OCI-LY7 (cell line): ENCODE data around the gene ZNF22.

ENCODE experiments used
- EZH2phosphoT487 ChIP-seq: fragments of 200-600 bp; sonication (generic); IDR thresholded peaks from 2 replicates; pipeline ENCODE4 v1.6.1; 2018; ENCODE audit warnings: low read depth, borderline replicate concordance, mild to moderate bottlenecking, mixed run types, antibody characterized with exemption, low read length, moderate library complexity, mixed read lengths
- TF ChIP-seq, protein P1 (sequence below): fragments of 200-600 bp; sonication (generic); conservative IDR thresholded peaks from 2 replicates; pipeline ENCODE4 v1.5.1; 2014; ENCODE audit warnings: mild to moderate bottlenecking, antibody characterized with exemption, low read length, moderate library complexity, mixed read lengths

DNA sequence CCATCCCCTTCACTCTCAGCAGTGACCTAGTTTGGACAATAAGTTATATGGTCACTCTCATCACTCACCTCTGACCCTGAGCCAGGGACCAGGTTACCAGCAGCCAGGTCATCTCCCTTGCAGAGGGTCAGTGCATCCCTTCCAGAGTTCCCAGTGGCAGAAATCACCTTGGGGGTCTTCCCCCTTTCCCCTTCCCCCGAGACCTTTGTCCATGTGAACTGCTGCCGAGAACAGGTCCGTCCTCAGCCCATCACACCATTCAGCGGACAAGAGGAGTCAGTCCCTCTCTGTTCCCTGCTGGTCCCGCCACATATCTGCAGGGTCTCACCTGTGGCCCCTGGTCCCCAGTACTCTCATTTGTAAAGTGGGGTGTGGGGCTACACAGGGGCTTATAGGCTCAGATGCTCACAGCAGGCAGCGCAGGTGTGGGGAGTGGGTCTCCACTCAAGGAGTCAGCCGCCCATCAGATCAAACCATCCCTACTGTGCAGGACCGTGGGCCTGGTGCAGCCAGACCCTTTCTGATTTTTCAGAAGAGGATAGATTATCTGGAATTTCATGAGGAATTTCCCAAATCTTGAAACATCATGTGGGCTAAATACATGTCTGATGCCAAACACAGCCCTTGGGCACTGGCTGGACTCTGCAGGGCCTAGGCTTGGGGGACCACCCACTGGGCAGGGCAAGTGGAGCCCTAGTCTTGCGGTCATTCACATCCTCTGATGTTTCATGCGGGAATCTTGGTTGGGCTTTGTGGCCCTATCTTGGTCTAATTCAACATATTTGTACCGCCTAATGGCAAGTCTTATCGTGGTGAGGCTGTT lies 28.6 kb upstream of the ZNF22 start:
- TF ChIP-seq, protein P1, sequence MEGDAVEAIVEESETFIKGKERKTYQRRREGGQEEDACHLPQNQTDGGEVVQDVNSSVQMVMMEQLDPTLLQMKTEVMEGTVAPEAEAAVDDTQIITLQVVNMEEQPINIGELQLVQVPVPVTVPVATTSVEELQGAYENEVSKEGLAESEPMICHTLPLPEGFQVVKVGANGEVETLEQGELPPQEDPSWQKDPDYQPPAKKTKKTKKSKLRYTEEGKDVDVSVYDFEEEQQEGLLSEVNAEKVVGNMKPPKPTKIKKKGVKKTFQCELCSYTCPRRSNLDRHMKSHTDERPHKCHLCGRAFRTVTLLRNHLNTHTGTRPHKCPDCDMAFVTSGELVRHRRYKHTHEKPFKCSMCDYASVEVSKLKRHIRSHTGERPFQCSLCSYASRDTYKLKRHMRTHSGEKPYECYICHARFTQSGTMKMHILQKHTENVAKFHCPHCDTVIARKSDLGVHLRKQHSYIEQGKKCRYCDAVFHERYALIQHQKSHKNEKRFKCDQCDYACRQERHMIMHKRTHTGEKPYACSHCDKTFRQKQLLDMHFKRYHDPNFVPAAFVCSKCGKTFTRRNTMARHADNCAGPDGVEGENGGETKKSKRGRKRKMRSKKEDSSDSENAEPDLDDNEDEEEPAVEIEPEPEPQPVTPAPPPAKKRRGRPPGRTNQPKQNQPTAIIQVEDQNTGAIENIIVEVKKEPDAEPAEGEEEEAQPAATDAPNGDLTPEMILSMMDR = no peak
- TF ChIP-seq EZH2phosphoT487 = no peak
